Inflammatory macrophage (primary cell): ENCODE measurements around the gene PDE9A.
"Not testable (repeated sequence)": the region's sequence is repeated elsewhere in the genome, so short reads cannot be mapped to it uniquely, and the experiment has no call there.

ENCODE experiments used
- DNase-seq, 2 donors: peaks; one replicate each; pipeline ENCODE4 v3.0.0-alpha.2; 2020 to 2022

Gene PDE9A

DNA sequence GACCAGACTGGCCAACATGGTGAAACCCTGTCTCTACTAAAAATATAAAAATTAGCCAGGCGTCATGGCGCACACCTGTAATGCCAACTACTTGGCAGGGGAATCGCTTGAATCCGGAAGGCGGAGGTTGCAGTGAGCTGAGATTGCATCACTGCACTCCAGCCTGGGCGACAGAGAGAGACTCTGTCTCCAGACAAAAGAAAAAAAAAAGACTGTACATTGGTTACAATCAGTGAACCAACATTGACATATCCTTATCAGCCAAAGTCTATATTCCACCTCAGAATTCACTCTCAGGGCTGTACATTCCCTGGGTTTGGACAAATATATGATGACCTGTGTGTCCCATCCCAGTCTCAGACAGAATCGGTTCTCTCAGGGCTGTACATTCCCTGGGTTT lies 62.0 kb downstream of the PDE9A start:
- DNase-seq: not testable (repeated sequence)

DNA sequence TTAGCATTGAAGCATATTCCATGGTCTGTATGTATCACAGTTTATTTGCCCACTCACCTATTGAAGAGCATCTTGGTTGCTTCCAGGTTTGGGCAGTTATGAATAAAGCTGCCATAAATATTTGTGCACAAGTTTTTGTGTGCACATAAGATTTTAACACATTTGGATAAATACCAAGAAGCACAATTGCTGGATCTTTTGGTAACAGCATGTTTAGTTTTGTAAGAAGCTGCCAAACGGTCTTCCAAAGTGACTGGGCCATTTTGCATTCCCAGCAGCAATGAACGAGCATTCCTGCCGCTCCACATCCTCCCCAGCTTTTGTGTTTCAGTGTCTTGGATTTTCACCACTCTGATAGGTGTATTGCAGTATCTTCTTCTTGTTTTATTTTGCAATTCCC lies 62.7 kb downstream of the PDE9A start:
- no peak for DNase-seq

DNA sequence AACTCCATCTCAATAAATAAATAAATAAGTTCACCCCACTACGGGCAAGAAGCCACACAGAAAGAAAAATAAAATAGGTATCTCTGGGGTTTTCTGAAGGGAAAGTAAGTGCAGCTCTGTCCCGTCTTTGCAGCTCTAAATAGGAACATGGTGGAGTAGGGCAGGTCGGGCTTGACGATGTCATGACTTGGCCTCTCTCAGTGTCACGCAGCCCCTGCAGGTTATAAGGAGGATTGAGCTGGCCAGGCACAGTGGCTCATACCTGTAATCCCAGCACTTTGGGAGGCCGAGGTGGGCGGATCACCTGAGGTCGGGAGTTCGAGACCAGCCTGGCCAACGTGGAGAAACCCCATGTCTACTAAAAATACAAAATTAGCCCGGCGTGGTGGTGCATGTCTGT lies 67.1 kb downstream of the PDE9A start:
- not testable (repeated sequence) for DNase-seq

DNA sequence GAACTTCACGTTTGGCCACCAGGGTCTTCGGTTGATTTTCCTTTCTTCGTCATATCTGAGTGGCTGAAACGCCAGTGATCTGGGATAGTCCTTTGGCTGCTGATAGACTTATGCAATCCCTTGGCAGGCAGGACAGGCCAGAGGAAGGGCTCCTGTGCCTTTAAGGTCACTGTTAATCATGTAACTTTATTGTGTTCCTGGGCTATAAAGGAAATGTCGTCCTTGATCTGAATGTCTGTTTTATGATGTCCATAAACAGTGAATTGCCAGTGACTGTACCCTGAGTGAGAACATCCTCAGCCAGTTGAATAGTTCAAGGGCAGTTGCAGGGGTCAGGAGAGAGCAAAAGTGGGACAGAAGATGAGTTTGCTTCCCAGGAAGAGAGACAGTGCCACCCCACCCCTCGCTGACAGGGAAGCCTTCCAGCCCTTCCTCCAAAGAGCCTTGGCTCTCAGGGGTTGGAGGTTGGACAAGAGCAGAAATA lies 68.0 kb downstream of the PDE9A start:
- no peak for DNase-seq

DNA sequence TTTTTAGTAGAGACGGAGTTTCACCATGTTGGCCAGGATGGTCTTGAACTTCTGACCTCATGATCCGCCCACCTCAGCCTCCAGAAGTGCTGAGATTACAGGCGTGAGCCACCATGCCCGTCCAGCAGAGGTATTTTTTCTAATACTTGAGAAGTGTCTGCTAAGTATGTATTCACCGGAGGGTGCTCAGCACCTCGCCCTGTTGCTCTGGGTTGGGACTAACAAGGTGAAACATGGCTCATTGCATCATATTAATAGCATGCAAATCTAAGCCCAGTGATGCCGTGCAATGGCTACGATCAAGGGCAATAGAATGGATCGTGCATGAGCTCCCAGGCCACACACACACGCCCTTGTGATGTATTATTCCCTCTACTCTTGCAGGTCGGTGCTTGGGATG lies 68.7 kb downstream of the PDE9A start:
- no peak for DNase-seq

DNA sequence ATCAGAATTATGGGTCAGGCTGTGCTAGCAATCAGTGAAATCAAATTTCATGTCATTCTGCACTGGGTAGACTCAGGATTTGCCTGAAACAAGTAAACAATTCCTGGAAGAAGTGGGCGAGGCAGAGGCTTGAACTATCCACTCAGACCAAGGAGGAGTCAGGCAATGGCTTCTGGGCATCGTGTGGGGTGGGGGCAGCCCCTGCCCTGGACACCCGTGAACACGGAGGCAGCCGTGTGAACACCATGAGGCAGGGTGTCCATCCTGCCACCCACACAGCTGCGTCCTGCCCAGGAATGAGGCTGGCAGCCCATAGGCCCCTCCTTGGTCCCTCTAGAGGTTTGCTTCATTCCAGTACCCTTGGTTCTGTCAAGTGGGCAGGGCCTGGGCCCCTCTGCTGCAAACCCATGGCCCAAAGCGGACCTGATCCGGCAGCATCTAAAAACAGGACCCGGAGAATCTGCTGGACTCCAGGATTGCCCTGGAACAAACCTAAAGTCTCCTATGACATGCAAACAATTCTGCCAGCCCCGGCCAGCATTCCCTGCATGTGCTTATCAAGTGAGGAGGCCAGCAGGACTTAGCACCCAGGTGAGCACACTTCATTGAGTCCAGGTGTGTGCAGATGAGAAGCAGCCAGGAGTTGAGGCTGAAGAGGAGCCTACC lies 69.5 kb downstream of the PDE9A start:
- DNase-seq: no peak

DNA sequence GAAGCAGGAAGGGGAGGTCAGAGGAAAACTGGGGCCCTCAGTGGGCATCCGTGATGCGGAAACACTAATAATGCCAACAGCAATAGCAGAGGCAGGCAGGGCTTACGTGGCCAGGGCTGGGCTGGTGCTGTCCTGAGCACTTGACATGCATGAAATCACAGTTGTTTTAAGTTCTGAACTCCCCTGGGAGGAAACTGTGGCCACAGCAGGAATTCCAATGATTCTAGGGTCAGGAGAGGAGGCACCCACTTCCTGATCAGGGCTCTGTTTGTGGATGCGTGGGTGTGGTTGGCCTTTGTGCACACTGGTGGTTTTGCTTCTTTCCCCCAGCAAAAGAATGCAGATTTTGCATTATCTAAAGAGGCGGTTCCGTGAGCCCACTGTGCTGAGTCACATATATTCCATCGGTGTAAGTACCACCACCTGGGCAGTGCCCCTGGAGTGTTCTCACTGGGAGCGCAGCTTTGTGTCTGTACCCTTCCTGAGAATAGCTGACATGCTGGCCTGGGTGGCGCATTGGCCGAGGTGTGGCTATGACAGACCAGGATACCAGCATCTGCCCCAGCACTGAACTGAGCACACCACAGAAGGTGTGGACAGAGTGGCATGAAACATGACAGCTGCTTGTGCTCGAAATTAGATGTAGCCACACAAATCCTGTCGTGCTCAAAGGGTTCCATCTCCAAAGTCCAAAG lies 71.0 kb downstream of the PDE9A start:
- DNase-seq: peak; percentile 42 to 60

DNA sequence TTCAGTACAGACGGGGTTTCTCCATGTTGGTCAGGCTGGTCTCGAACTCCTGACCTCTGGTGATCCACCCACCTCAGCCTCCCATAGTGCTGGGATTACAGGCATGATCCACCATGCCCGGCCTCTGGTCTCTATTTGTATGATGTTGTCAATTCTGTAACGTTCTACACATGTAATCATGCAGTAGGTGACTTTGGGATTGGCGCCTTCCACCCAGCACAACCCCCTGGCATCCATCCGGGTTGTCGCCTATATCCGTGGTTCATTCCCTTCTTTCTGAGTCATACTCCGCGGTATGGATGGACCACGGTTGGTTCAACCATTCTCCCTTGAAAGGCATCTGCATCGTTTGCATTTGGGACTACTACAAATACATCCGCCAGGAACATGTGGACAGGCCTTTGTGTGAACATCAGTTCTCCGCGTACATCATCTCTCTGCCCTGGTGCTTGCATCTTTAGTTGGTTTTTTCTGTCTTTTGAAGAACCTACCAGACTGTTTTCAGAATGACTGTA lies 72.1 kb downstream of the PDE9A start:
- DNase-seq: no peak

DNA sequence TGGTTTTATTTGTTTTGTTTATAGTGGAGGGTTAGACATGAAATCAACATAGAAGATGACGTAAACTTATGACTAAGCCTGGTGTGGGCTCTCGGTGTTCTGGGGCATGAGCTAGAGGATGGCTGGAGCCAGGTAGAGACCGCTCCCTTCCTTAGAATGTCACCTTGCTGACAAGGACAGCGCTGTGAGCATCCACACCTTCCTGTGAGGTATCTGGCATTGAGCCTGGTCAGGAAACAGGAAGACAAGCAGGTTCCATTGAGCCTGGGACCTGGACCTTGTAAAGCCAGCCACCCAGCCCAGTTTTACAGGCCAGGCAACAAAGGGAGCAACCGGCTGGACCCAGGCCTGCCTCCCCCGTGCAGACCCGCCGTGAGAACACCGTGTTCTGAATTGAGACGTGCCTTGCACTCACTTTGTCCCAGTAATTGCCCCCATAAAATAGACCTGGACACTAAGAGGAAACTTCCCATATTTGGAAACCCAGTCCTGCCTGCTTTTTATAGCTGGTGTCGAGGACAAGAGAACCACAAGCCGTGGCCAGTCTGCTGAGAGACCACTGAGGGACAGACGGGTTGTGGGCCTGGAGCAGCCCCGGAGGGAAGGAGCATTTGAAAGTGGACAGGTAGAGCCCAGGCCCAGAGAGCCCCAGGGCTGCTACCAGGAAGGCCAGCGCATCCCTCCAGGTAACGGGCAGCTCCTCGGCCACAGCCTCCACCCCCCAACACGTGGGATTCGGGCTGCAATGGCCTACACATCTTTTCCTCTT lies 78.0 kb downstream of the PDE9A start:
- DNase-seq: no peak

DNA sequence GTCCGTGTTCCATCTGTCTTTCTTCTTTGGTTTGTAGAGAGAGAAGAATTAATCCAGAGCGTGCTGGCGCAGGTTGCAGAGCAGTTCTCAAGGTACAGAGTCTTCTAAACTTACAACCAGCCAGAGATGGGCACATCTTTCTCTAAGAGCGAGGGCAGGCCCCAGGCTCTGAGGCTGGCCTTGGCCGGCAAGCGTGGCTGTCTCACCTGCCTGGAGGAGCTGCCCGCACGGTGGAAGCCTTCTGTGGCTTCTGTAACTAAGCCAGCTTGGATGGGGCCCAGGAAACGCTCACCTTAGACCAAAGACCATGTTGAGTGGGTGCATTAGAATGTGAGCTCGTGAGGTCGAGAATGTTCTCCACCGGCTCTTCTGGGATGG lies 78.6 kb downstream of the PDE9A start:
- DNase-seq: no peak

DNA sequence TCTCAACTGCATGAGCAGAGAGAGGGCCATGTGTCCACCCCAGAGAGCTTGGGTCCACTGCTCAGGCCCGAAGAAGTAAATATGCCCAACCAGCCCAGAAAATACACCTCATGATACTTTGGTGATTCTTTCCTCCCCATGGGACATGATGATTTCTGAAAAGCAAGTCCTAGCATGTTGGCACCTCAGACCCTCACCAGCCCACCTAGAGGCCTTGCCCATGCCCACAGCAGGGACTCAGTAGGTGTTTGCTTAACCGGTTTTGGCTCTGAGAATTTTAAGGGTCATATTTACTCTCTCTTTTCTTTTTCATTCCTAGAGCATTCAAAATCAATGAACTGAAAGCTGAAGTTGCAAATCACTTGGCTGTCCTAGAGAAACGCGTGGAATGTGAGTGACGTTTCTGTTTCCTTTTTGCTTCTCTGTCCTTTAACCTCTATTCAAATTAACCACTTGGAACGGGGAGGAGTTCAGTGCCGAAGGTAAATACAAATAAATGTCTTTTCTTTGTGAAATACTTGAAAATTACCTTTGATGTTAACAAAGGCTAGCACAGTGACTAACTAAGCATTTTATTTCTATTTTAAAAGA lies 79.7 kb downstream of the PDE9A start:
- DNase-seq: no peak

DNA sequence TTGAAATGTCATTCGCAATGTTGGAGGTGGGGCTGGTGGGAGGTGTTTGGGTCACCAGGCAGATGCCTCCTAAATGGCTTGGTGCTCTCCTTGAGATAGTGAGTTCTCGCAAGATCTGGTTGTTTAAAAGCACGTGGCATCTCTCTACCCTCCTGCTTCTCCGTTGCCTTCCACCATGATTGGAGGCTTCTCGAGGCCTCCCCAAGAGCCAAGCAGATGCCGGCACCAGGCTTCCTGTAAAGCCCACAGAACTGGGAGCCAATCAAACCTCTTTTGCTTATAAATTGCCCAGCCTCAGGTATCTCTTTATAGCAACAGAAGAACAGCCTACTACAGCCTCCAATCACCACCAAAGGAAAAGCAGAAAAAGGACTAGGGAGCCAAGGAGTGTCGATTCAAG lies 80.5 kb downstream of the PDE9A start:
- no peak for DNase-seq

DNA sequence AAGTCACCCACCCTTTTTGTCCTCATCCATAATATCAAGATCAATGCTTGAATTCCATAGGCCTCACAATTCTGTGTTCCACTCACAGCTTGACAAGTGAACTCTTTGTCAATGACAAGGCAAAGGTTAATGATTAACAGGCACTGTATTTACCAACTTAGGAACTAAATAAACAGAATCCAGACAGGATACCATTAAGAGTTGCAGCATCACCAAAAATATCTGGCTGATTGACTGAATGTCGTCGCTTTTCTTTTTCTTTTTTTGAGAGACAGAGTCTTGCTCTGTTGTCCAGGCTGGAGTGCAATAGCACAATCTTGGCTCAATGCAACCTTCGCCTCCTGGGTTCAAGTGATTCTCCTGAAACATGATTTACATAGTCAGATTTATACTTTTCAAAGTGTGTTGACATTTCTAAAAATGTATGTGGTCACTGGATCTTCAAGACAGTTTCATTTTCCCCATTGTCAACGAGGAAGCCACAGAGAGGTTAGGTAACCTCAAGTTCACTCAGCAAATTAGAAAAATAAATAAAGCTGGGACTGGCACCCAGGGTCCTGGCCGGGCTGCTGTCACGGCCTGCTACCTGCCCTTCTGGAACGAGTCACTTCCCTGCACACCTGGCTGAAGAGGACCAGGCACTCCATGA lies 81.0 kb downstream of the PDE9A start:
- peak; percentile 20 to 40 for DNase-seq

DNA sequence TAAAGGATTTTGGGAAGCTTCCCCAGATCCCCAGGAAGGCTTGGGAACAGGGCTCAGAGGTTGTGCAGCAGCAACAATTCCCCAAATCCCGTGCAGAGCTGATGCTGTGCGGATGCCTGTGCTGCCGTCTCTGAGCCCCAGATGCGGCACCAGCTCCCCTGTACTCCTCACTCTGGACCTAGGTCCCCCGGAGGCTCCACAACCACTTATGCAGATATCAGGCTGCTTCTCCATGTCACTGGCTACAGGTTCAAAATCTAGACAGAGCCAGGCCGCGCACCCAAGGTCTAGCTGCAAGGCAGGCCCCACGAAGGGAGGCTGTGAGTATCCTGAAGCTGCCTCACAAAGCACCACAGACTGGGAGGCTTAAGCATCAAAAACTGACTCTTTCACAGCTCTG lies 81.6 kb downstream of the PDE9A start:
- no peak for DNase-seq

DNA sequence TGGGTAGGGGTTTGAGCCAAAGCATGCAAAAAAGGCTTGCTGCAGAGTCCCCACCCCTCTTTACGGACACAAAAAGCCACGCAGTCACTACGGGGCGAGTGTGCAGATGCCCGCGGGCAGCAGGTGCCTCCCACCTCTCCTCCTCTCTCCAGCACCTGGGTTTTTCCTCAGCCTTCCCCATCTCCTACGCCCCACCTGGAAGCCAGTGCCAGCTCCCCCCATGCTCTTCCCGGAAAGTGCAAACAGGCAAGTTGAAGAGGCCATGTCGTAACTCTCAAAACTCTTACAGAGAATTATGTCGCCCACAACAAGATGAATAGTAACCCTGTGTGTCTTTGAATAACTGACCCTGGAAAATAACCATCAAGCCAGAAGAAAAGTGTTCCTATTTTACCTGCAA lies 82.5 kb downstream of the PDE9A start:
- no peak for DNase-seq

DNA sequence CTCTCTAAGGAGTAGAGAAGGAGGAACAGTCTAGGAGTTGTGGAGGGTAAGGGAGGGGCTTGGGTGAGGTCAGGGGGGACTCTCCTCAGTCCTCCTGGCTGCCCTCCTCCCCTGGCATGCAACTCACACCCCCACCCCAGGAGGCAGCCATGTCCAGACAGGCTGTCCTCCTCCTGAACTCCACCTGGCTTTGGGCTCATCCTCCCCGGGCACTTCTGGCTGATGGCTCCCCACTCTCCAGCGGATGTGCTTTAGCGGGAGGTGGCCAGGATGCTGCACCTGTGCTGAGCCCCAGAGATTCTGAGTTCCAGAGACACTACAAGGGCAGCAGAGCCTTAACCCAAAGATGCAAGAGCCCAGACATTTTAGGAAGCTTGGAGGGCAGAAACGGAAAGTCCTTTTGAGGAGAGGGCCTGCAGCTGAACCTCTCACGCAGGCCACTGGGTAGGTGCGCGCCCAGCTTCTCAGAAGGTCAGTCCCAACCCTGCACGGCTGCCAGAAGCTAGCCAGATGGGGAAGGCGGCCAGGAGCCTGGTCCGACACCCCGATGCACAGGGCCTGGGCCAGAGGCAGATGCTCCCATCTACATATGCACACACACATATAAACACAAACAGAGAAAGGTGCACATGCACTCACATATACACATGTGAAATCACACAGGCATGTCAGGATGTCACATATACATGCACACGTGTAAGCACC lies 83.4 kb downstream of the PDE9A start:
- no peak for DNase-seq

DNA sequence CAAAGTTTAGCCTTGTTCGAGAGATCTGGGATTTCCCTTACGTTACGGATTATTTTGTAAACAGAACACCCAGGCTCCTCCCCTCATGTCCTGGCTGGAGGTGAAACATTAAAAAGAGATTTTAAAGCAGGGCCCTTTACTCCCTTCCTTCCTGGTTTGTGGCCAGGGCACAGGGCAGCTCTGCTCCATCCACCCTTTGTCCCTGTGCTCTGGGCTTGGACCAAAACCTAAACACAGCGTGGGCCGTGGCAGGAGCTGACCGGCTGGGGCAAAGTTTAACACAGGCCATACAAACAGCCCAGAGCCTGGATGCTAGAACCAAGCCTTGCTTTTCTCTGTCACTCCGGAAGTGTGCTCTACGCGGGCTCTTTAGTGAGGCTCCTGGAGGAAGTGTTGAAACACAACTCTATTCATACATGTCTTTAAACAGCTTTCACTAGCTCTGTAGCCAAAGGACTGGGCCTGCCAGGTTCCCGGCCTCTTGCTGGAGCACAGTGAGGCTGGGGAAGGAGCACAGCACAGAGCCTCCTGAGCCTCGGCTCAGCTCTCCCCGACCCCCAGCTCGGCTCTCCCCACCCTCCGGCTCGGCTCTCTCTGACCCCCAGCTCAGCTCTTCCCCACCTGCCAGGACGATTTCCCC lies 84.7 kb downstream of the PDE9A start:
- peak in 1 of 2 donors; percentile 41 for DNase-seq

DNA sequence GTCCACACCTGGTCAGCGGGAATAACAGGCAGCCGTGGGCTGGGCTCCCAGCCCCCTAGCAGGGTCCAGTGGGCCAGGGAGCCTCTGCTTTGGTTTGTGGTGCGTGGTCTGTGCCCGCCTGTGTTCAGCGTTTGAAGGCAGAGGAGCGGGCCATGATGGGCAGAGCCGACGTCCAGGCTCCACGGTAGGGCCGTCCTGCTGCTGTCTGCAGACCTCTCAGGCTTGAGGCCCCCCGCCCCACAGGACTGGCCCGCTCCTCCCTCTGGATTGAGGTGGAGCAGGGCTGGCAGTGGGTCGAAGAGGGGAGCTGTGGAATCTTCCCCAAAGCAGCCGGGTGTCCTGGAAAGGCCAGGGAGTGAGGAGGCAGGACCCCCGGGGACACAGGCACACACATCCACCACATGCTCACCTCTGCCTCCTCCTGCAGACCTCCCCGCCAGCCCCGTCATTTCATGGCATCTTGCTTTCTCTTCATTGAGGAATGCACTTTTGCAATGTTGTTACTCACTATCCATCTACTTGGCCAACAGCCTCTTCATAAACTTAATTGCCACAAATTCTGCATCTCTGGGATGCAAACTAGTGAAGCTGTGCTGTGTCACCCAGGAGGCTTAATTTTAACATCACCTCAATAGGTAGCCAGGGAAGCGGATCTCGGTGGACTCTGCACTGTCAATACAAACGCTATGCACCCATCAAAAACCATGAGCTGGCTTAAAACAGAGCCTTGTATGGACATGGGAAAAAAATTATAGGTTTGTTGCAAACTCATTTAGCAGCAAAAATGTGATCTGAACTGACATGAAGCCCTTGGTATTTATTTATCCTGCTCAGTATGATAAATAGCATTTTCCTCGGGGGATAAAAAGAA lies 85.9 kb downstream of the PDE9A start:
- no peak for DNase-seq

DNA sequence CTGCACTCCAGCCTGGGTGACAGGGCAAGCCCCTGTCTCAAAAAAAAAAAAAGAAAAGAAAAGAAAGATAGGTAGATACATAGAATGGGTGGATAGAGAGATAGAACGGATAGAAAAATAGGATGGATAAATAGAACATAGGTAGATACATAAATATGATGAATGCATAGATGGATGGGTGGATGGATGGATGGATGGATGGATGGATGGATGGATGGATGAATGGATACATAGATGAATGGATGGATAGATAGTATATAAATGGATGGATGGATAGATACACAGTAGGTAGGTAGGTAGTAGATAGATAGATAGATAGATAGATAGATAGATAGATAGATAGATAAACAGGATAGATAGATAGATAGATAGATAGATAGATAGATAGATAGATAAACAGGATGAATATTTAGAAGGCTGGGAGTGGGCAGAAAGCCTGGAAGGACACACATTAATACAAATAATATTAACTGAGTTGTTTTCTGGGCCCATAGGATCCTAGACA lies 87.0 kb downstream of the PDE9A start:
- DNase-seq: no peak

DNA sequence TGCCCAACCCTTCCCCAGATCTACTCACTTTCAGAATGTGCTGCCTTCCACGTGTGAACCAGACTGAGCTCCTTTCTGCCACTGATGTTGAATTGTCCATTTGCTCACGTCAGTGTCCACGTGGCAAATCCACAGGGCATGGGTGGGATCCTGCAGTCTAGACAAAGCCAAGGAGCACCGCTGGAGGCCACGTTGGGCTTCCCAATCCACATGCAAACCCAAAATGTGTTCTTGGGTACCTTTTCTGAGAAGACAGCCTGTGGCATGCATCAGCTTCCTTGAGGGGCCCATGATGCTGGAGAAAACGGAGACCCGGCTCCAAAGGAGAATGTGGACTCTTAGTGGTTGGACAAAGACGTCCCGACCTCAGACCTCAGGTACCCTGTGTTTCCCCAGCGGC lies 87.6 kb downstream of the PDE9A start:
- no peak for DNase-seq
